ENCODE results near the gene COBLL1. TPM values are rescaled to one million over a fixed set of nuclear protein-coding genes. Genes with fewer than 3 reads are reported as not detected.

COBLL1 gene
- total RNA-seq, 1 donor: 13.4 TPM

DNA sequence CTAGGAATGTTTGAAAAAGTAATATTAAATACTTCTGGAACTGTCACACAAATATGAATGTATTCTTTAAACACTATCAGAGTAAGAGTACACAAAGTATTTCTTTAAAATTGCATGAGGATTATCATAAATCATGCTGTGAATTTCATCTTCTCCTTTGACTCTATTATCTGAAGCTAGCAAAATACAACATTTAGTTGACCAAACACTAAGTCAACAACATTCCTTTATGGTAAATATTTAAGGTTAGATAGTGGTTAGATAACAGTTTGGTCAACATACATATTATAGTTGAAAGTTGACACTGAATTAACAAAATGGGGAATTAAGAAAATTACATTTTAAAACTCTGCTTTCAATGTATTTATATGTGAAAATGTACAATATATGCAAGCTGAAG lies 148.2 kb downstream of the COBLL1 start:
- no peak for DNase-seq (ENCODE audit: low read depth)
- H3K4me3 ChIP-seq (ENCODE audit: low read depth, low read length): no peak overlapping the region
- TF ChIP-seq, protein P1, sequence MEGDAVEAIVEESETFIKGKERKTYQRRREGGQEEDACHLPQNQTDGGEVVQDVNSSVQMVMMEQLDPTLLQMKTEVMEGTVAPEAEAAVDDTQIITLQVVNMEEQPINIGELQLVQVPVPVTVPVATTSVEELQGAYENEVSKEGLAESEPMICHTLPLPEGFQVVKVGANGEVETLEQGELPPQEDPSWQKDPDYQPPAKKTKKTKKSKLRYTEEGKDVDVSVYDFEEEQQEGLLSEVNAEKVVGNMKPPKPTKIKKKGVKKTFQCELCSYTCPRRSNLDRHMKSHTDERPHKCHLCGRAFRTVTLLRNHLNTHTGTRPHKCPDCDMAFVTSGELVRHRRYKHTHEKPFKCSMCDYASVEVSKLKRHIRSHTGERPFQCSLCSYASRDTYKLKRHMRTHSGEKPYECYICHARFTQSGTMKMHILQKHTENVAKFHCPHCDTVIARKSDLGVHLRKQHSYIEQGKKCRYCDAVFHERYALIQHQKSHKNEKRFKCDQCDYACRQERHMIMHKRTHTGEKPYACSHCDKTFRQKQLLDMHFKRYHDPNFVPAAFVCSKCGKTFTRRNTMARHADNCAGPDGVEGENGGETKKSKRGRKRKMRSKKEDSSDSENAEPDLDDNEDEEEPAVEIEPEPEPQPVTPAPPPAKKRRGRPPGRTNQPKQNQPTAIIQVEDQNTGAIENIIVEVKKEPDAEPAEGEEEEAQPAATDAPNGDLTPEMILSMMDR (IDR thresholded peaks at IDR 0.05; ENCODE audit: insufficient read depth, low read depth, low read length): no peak

DNA sequence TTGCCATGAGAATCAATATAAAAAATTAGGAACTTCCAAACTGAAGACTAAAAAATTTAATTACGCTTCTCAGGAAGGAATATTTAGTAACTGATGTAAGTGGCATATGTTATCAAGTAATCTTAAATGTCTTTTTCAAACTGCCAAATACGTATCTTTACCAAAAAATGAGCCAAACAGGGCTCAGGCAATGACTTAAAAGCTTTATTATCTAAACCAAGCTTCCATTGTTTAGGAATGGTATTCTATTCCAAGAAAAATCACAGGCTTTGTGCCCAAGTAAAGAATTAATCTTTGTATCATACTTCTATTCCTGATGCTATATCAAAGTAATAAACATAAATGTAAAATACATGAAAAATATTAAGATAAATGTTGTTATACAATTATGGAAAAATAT lies 148.7 kb downstream of the COBLL1 start:
- TF ChIP-seq, protein P1 (IDR thresholded peaks at IDR 0.05; ENCODE audit: insufficient read depth, low read depth, low read length): no peak
- H3K4me3 ChIP-seq (ENCODE audit: low read depth, low read length): no peak overlapping the region
- no peak for DNase-seq (ENCODE audit: low read depth)

DNA sequence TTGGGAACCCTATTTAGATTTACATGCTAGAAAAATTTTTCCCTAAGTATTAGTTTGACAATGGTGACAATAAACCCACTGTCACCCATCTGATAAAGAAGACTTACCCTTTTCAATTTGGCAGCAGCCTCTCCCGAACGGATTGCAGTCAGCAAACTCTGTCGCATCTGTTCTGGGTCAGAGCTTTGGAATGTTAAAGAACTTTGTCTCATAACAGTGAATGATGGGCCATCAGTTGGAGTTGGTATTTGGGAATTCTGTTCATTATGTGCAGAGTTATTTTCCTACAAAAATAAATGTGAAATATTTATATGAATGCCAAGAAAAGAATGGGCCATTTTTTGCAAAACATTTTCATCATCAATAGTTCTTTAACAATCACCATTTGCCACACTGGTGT lies 149.5 kb downstream of the COBLL1 start:
- no peak overlapping the region for H3K4me3 ChIP-seq (ENCODE audit: low read depth, low read length)
- TF ChIP-seq, protein P1 (IDR thresholded peaks at IDR 0.05; ENCODE audit: insufficient read depth, low read depth, low read length): no peak
- no peak for DNase-seq (ENCODE audit: low read depth)

DNA sequence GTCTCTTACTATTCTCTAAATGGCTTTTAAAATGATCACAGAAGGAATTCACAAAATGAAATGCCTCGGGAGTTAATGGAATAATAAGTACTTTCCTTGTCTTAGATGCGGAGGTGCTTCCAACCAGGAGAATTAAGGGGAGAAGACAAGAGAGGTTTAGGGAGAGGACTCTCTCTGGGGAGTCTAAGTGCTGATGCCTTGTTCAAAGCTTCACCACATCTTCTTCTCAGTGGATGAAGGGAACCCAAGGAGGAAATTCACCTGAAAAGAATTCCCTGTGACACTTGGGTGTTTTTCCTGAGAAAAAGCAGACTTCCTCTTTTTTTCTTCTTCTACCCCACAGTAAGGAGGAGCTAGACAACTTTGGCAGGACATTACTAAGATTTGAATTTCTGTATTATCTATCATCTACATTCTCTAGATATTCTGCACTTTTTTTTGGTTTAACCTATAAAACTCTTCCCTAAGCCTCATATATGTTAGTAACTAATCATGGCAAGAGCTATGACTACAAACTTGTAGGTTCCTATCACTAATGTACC lies 150.2 kb downstream of the COBLL1 start:
- TF ChIP-seq, protein P1 (IDR thresholded peaks at IDR 0.05; ENCODE audit: insufficient read depth, low read depth, low read length): no peak
- DNase-seq (ENCODE audit: low read depth): no peak
- no peak overlapping the region for H3K4me3 ChIP-seq (ENCODE audit: low read depth, low read length)

DNA sequence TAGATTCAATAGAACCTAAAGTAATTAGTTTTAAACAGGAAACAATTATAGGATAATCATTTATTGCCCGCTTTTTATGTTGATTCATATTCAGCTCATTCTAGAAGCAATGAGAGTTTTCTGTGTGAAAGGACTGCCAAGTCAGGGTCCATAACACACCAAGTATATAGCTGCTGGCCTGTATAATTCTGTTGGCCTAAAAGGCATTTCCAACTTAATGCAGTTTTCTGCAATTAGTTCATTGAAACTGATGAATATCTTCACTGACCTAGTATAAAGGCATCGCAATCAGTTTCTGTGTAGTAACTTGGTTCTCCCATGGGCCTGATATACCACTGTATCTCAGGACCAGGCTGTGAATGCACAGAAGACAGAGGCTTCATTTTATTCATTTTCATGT lies 151.3 kb downstream of the COBLL1 start:
- DNase-seq (ENCODE audit: low read depth): no peak
- TF ChIP-seq, protein P1 (IDR thresholded peaks at IDR 0.05; ENCODE audit: insufficient read depth, low read depth, low read length): no peak
- no peak overlapping the region for H3K4me3 ChIP-seq (ENCODE audit: low read depth, low read length)

DNA sequence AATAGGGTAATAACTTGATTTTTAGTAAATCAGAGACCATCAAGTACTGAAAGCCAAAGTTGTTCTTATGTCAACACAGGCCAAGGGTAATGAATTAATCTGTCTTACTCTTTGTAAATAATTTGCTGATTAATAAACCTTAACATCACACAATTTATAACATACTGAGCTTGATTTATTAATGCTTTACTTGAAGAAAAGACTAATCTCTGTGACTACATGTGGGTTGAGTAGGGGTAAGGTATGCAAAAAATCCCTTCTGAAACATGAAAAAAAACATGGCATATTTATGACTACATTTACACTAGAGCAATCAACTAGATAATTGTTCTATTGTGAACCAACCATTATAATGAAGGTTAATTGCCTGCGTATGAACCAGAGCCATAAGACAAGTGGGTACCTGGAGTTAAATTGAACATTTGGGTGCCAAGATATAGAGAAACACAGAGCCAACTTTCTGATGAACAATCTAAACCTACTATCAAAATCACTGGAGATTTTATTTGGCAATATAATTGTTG lies 152.7 kb downstream of the COBLL1 start:
- TF ChIP-seq, protein P1 (IDR thresholded peaks at IDR 0.05; ENCODE audit: insufficient read depth, low read depth, low read length): no peak
- H3K4me3 ChIP-seq (ENCODE audit: low read depth, low read length): no peak overlapping the region
- no peak for DNase-seq (ENCODE audit: low read depth)

DNA sequence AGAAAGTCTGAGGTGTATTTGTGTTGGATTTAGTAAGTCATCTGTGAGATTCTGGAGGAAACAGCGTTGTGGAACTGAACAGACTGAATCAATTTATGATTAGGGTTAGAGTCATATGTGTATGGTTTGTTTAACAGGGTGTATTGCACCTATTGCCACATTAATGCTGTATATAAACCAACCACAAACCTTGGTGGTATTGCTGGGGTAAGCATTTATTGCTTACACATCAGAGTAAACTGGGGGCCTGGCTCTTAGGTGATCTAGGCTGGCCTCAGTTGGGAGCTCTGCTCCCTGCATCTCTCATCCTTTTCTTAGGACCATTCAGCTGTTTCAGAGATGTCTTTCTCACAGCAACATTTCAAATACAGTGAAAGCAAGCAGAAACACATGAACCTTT lies 160.6 kb downstream of the COBLL1 start:
- no peak for DNase-seq (ENCODE audit: low read depth)
- H3K4me3 ChIP-seq (ENCODE audit: low read depth, low read length): no peak overlapping the region
- TF ChIP-seq, protein P1 (IDR thresholded peaks at IDR 0.05; ENCODE audit: insufficient read depth, low read depth, low read length): no peak

All from fibroblast of villous mesenchyme (primary cell).